ENCODE data around the gene DICER1.

DICER1 gene

GRCh38 chr14:95067526-95067925, 89.8 kb downstream of the DICER1 start:
- no peak for DNase-seq (ENCODE audit: low read depth, low spot score)
- in situ Hi-C loops (cut with HindIII; ENCODE audit: low sequenced_read_pairs), result no loop called here
- TF ChIP-seq, protein P1, sequence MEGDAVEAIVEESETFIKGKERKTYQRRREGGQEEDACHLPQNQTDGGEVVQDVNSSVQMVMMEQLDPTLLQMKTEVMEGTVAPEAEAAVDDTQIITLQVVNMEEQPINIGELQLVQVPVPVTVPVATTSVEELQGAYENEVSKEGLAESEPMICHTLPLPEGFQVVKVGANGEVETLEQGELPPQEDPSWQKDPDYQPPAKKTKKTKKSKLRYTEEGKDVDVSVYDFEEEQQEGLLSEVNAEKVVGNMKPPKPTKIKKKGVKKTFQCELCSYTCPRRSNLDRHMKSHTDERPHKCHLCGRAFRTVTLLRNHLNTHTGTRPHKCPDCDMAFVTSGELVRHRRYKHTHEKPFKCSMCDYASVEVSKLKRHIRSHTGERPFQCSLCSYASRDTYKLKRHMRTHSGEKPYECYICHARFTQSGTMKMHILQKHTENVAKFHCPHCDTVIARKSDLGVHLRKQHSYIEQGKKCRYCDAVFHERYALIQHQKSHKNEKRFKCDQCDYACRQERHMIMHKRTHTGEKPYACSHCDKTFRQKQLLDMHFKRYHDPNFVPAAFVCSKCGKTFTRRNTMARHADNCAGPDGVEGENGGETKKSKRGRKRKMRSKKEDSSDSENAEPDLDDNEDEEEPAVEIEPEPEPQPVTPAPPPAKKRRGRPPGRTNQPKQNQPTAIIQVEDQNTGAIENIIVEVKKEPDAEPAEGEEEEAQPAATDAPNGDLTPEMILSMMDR (IDR thresholded peaks at IDR 0.05; ENCODE audit: low read depth, low read length), result no peak
- H3K4me3 ChIP-seq (ENCODE audit: low read depth, low read length), result no peak overlapping the region

DNA sequence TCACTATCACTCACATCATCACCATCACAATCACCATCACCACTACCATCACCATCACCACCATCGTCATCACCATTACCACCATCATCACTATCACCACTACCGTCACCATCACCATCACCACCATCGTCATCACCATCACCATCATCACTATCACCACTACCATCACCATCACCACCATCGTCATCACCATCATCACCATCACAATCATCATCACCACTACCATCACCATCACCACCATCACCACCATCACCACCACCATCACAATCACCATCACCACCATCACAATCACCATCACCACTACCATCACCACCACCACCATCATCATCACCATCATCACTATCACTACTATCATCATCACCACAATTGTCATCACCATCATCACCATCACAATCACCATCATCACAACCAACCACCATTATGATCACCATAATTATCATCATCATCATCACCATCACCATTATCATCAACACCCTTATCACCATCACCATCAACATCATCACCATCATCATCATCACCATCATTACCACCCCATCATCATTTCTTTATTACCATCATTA, 90.8 kb downstream of the DICER1 start:
- no peak for DNase-seq (ENCODE audit: low read depth, low spot score)
- in situ Hi-C loops (cut with HindIII; ENCODE audit: low sequenced_read_pairs), result no loop called here
- TF ChIP-seq, protein P1 (IDR thresholded peaks at IDR 0.05; ENCODE audit: low read depth, low read length), result no peak
- no peak overlapping the region for H3K4me3 ChIP-seq (ENCODE audit: low read depth, low read length)

DNA sequence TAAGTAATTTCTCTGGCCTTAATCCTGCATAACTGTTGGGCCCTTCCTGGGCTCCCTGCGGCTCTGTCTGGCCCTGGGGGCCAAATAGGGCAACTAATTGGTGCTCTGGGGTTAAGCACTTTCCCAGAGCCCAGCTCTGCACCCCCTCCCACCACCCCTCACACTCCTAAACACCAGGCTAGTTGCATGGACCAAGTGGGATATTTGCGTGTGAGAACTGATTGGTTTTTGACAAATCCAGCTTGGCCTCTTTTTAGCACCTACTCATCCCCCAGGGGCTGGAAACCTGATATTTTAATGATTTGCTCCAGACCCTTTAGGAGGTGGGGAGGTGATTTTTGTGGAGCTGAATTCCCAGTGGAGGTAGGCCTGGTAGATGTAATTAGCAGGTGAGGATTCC, 91.9 kb downstream of the DICER1 start:
- TF ChIP-seq, protein P1 (IDR thresholded peaks at IDR 0.05; ENCODE audit: low read depth, low read length), result no peak
- DNase-seq (ENCODE audit: low read depth, low spot score), result no peak
- in situ Hi-C loops (cut with HindIII; ENCODE audit: low sequenced_read_pairs), result no loop called here
- H3K4me3 ChIP-seq (ENCODE audit: low read depth, low read length), result no peak overlapping the region

- in situ Hi-C loops (cut with HindIII; ENCODE audit: low sequenced_read_pairs), result no loop called here
- DNase-seq (ENCODE audit: low read depth, low spot score), result no peak
- TF ChIP-seq, protein P1 (IDR thresholded peaks at IDR 0.05; ENCODE audit: low read depth, low read length), result no peak
Observed at GRCh38 chr14:95064734-95065133, 92.6 kb downstream of the DICER1 start.

GRCh38 chr14:95064256-95064655, 93.1 kb downstream of the DICER1 start:
- no peak for DNase-seq (ENCODE audit: low read depth, low spot score)
- no peak overlapping the region for H3K4me3 ChIP-seq (ENCODE audit: low read depth, low read length)
- in situ Hi-C loops (cut with HindIII; ENCODE audit: low sequenced_read_pairs), result no loop called here
- TF ChIP-seq, protein P1 (IDR thresholded peaks at IDR 0.05; ENCODE audit: low read depth, low read length), result no peak

More at GRCh38 chr14:95064734-95065133, 92.6 kb downstream of the DICER1 start:
- H3K4me3 ChIP-seq (ENCODE audit: low read depth, low read length), result no peak overlapping the region

- in situ Hi-C loops (cut with HindIII; ENCODE audit: low sequenced_read_pairs), result no loop called here
Observed at GRCh38 chr14:95063391-95063790, 93.9 kb downstream of the DICER1 start.

More at GRCh38 chr14:95063391-95063790, 93.9 kb downstream of the DICER1 start:
- TF ChIP-seq, protein P1 (IDR thresholded peaks at IDR 0.05; ENCODE audit: low read depth, low read length), result no peak
- no peak overlapping the region for H3K4me3 ChIP-seq (ENCODE audit: low read depth, low read length)
- DNase-seq (ENCODE audit: low read depth, low spot score), result no peak

Data from astrocyte of the spinal cord (primary cell).